ENCODE data around the gene MAFF. TPM values are rescaled to one million over a fixed set of nuclear protein-coding genes. Genes with fewer than 3 reads are reported as not detected.

The MAFF gene
- polyA plus RNA-seq, 1 donor: 4.8 TPM

DNA sequence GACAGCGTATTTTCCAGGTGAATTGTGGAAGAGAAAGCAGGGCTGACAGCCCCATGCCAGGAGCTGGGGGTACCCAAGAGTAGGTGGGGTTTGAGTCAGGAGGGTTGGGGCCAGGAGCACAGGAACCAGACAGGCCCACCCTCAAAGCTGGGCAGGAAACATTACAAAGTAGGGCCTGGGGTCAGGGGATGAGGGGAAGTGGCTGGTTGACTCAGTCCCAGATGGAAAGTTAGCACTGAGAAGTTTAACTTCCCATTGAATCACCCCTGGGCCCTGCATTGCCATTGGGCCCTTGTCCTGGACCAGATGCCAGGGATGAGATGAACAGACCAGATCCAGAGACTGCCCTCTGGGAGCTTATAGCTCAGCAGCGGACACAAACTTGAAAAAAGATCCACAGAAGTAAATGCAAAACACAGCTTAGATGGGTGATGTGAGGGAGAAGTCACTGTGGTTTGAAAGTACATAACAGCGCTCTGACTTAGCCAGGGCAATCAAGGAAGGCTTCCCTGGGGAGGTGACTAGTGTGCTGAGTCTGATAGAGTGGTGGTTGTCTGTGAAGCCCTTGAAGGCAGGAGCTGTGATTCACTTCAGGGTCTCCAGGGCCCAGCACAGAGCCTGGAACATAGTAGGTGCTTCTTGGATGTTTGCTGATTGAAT is 2.2 kb downstream of the MAFF start:
- DNase-seq (ENCODE audit: low read depth): no peak

DNA sequence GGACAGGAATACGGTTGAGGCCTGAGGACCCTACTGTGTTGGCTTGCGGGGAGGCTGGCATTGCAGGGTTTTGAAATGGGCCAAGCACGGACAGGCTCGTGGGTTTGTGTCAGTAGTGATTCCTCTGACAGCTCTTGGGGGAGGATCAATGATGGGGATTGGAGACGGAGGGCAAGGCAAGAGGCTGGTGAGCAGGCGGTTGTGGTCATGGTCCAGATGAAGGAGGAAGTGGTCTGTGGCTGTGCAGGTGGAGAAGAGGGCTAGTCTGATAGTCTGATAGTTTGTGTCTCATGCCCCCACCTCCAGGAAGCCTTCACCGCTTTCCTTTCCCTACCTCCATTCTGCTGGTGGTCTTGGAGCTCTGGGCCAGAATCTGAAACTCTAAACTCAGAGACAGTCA is 3.0 kb downstream of the MAFF start:
- no peak for DNase-seq (ENCODE audit: low read depth)

DNA sequence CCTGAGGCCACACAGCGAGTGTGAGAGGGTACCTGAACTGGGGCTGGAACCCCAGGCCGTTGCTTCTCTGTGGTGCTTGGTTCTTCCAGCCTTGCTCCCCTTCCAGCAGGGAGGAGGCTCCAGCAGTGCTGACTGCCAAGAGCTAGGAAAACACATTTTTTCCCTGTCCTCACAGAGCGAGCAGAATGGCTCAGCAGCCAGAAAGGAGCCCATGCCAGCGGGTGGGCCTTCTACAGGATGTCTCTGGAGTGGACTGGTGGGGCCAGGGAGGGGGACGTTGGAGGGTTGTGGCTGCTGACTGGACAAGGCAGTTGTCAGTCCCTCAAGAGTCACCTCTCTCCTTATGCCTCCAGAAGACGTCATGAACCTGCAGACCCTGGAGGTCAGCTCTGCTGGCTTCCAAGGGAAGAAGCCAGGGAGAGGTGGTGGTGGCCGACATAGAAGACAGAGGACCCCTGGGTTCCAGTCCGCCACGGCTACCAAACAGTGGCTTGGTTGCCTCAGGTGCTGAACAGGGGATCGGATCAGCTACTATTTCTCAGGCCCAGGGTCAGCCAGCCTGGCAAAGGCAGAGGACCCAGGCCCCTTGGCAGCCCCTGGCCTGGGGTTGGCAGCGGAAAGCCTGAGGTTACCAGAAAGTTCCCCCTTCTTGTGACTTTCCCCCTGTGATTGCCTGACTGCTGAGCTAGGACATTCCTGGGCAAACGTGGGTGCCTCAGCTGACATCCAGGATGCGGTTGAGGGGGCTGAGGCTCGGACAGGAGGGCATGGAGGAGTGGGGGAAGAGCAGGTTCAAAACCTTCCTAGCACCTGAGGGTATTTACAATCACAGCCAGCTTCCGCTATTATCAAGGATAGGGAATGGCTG is 3.7 kb downstream of the MAFF start:
- peak; percentile 73 for DNase-seq (ENCODE audit: low read depth)

GRCh38 chr22:38207898-38208432 is 6.2 kb downstream of the MAFF start:
- DNase-seq (ENCODE audit: low read depth): no peak

DNA sequence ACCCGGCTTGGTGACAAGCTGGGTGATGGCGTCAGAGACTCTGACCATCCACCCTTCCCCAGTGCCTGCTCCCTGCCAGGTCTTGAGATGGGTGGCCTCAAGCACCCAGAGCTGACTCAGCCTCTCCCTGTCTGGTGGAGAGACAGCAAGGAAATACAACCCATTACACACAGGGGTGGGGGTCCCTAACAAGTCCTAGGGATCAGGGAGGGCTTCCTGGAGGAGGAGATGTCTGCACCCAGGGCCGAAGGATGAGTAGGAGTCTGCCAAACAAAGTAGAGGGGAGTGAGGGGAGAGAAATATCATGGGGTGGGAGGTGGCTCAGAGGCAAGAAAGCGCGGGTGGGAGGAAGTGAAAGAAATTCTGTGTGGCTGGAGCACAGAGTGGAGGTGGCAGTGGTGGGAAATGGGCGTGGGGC is 6.8 kb downstream of the MAFF start:
- no peak for DNase-seq (ENCODE audit: low read depth)

- DNase-seq (ENCODE audit: low read depth): no peak
Measured at GRCh38 chr22:38211556-38211955, 9.8 kb downstream of the MAFF start.

- no peak for DNase-seq (ENCODE audit: low read depth)
Measured at GRCh38 chr22:38212442-38212841, 10.6 kb downstream of the MAFF start.

DNA sequence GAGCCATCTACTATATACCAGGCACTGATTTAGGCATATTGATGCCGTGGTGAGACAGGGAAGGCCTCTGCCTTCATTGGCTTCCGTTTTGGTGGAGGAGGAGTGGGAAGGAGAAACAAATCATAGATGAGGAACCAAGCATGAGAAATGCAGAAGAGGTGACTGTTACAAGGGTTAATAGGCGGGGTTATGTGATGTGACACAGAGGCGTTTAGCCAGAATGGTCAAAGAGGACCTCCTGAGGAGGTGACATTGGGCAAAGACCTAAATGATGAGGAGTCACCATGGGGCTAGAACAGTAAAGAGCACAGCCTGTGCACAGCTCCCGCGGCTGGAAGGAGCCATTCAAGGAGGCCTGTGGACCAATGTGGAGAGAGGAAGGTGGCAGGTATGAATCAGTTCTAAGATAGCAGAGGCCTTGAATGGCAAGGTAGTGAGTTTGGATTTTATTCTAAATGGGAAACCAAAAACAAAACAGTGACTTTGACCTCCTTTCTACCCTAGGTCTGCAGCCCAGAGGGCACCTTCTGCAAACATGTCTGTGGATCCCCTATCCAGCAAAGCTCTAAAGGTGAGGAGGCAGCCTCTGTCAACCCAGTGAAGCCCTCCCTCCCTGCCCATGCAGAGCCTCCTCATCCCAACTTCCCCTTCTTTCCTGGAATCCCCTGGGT is 11.7 kb downstream of the MAFF start:
- no peak for DNase-seq (ENCODE audit: low read depth)

GRCh38 chr22:38213990-38214301 is 12.2 kb downstream of the MAFF start:
- no peak for DNase-seq (ENCODE audit: low read depth)

GRCh38 chr22:38214302-38215056 is 12.7 kb downstream of the MAFF start:
- no peak for DNase-seq (ENCODE audit: low read depth)

- DNase-seq (ENCODE audit: low read depth): no peak
Measured at GRCh38 chr22:38215156-38216038, 13.6 kb downstream of the MAFF start.

DNA sequence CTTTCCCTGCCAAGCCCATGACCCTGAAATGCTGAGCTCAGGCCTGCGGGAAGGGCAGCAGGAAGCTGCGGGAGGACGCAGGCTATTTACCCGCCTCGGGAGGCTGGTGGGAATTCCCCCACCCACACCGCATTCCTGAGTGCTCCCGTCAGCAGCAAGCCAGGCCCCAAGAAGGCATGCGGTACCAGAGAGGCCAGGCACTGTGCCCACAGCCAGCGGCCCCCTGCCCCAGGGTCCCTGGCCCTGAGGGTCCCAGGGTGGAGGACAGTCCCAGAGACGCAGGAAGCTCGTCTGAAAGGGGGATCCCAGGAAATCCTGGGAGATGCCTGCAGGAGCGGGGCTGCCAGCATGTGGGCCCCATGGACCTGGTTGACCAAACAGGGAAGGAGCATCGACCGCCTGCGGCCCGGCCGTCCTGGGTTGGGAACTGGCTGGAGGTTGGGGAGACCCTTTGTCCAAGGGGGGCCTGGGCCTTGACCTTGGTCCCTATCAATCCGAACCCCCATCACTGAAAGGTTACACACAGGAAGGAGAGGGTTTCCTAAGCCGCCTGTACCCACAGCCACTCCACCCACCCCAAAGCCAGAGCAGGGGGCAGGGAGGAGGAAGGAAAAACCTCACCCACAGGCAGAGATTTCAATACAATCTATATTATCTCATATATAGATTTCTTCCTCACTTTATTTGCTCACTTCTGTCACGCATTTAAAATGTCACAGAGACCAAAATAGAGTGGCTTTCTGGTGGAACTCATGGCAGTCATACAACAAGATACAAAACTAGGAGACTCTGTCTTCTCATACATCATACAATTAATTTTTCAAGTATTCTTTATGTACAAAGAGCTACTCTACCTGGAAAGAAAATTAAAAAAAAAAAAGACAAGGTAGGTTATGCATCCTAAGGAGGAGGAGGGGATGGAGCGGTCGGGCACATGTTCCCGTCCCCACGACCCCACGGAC is 17.1 kb downstream of the MAFF start:
- no peak for DNase-seq (ENCODE audit: low read depth)

DNA sequence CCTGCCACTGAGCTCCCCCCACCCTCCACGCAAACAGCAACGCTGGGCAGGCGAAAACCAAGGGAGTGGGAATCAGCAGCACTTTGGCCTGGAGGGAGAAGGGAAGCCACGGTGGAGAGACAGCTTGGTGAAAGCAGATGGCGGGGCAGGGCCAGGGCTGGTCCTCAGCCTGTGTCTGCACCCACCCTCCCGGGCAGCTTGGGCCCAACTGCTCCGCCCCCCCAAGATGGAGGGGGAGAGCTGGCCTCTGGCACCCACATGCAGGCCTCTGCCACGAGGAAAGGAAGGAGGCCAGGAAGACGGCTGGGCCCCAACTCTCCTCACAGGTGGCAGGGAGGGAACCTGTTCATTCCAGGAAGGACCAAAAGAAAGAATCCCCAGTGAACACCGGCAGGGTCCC is 17.8 kb downstream of the MAFF start:
- no peak for DNase-seq (ENCODE audit: low read depth)

DNA sequence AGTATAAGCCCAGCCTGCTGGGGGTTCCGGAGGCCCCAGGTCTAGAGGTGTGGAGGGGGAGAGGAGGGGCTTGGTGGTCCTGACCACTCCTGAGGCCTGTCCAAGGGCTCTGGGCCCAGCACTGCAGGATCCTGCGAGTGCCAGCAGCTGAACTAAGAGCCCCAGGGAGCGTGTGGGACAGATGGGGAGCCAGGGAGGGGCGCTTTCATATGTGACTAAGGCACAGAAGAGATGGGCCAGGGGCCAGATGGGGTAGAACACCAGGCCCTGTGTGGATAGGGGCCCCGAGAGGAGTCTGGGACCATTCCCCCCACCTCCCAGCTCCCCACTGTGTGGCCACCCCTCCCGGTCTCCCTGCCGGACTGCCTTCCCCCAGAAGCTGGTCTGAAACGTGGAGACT is 18.4 kb downstream of the MAFF start:
- DNase-seq (ENCODE audit: low read depth): no peak

DNA sequence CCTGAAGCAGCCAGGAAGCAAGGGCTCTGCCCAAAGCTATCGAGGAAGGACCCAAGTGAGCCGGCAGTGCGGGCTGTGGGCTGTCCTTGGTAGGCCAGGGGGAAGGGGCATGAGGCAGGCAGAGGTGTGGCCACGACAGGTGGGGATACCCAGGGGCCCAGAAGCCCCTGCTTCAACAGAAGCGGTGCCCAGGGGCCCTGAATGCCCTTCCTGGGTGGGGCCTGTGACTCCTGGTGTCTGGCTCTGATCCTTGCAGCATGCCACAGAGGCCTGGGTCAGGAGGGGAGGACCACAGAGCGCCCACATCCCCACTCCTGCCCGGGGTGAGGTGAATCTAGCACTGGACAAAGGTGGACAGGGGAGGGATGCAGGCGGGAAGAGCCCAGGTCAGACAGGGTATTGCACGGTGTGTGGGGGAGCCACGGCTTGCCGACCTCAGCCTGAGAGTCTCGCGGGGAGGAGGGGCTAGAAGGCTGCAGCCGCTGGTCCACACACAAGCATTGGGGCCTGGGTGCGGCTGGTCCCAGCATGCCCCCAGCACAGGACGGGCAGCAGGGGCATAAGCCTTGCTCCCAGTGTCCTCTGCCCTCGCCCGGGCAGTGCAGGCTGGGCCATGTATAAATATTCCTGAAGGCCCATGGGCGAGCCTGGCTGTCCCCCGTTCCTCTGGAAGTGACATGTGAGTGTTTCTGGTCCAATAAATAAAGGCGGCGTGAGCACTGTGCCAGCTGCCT is 19.0 kb downstream of the MAFF start:
- DNase-seq (ENCODE audit: low read depth): no peak

- no peak for DNase-seq (ENCODE audit: low read depth)
Measured at GRCh38 chr22:38221407-38221806, 19.6 kb downstream of the MAFF start.

DNA sequence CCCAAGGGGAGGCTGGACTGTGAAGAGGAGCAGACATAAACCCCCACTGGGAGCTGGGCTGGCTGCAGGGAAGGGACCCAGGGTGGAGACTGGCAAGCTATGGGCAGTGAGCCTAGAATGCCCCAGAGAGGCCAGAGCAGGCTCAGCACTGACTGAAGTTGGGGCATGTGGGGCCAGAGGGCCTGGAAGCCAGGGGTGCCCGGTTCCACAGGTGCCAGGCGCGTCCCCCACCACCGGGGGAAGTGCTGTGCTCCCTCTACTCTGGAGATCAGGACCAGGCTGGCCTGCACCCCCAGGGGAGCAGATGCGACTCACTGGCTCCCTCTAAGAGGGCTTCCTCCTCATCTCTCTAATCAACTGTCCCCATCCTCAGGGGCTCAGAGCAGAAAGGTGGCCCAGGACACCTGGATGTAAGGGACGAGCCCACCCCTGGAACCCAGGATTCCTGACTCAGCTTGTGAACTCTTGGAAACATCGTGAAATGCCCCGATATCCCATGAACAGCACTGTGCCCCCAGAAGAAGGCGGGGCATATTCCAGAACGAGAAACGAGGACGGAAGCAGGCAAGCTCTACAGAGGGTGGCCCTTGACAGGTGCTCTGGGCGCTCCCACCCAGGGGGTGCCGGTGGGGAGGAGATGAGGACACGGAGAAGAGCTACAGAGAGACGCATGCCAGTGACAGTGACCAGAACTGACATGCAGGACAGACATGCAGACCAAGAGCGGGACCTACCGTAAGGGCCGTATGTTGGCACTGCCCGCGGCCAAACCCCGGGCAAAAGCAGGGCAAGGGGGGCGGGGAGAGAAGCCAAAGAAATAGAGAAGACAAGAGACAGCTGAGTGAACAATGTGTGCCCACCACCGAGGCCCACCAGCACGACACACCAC is 20.4 kb downstream of the MAFF start:
- DNase-seq (ENCODE audit: low read depth): no peak

GRCh38 chr22:38222797-38223119 is 21.0 kb downstream of the MAFF start:
- DNase-seq (ENCODE audit: low read depth): no peak

Measured in forelimb muscle (tissue), 1 donor.